Fibroblast of villous mesenchyme (primary cell): ENCODE results near the gene NDST1. TPM values are rescaled to one million over a fixed set of nuclear protein-coding genes. Genes with fewer than 3 reads are reported as not detected.
A peak's percentile ranks its signal among the peaks of the same experiment; 100 is the strongest.

ENCODE experiments used
- DNase-seq: peaks from one replicate; pipeline ENCODE4 v3.0.0-alpha.2; 2010; ENCODE audit warnings: low read depth
- H3K4me3 ChIP-seq: 2 replicates; pipeline ENCODE4 v1.5.1; 2011; ENCODE audit warnings: low read depth, mild to moderate bottlenecking, low read length
- total RNA-seq: library from RNA; depleted of rRNA; stranded (reverse); fragments of >200 nt; gene quantifications from 2 replicates; pipeline ENCODE4 v1.2.3, GENCODE V29; 2012
- TF ChIP-seq, protein P1 (sequence below): IDR thresholded peaks from 2 replicates; pipeline ENCODE4 v1.5.1; 2012; ENCODE audit warnings: low read depth, mild to moderate bottlenecking, low read length; ENCODE audit not compliant: insufficient read depth

Gene NDST1
- total RNA-seq, 1 donor = 87.2 TPM

DNA sequence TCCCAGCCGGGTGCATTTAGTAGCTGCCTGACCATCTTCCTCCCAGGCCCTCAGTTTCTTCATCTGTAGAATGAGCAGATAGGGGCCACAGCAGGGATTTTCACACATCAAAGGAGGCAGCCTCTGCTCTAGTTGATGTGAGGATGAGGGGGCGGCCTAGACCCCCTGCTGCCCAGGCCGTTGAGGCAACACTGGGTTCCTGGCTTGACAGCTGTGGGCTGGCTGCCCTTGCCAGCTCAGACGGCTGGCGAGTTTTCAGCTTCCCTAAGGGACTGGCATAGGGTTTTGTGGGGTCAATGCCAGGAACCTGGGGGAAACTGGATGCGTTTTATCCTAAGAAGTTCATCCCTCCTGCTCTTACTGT, 49.6 kb downstream of the NDST1 start:
- TF ChIP-seq, protein P1, sequence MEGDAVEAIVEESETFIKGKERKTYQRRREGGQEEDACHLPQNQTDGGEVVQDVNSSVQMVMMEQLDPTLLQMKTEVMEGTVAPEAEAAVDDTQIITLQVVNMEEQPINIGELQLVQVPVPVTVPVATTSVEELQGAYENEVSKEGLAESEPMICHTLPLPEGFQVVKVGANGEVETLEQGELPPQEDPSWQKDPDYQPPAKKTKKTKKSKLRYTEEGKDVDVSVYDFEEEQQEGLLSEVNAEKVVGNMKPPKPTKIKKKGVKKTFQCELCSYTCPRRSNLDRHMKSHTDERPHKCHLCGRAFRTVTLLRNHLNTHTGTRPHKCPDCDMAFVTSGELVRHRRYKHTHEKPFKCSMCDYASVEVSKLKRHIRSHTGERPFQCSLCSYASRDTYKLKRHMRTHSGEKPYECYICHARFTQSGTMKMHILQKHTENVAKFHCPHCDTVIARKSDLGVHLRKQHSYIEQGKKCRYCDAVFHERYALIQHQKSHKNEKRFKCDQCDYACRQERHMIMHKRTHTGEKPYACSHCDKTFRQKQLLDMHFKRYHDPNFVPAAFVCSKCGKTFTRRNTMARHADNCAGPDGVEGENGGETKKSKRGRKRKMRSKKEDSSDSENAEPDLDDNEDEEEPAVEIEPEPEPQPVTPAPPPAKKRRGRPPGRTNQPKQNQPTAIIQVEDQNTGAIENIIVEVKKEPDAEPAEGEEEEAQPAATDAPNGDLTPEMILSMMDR = no peak
- no peak for DNase-seq

GRCh38 chr5:150558088-150558621, 50.2 kb downstream of the NDST1 start:
- TF ChIP-seq, protein P1 = no peak
- no peak for DNase-seq
- no peak overlapping the region for H3K4me3 ChIP-seq

More for the DNA sequence above, 49.6 kb downstream of the NDST1 start:
- no peak overlapping the region for H3K4me3 ChIP-seq

DNA sequence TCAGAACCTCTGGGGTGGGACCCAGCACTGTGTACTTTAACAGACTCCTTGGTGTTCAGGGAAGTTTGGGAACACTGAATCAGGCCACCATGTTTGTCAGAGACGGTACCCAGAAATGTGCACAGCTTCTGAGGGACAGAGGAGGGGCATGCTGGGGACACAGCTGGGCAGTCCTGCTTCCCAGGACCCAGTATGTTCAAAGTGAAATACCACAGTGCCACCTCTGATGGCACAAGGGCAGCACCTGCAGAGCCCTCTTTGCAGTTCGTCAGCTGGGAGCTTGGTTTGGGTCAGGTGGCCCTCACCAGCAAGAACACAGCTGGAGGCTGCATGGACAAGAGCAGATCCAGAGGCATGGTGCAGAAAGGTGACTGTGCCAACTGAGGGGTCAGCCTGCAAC, 51.2 kb downstream of the NDST1 start:
- H3K4me3 ChIP-seq = no peak overlapping the region
- TF ChIP-seq, protein P1 = no peak
- DNase-seq = no peak

DNA sequence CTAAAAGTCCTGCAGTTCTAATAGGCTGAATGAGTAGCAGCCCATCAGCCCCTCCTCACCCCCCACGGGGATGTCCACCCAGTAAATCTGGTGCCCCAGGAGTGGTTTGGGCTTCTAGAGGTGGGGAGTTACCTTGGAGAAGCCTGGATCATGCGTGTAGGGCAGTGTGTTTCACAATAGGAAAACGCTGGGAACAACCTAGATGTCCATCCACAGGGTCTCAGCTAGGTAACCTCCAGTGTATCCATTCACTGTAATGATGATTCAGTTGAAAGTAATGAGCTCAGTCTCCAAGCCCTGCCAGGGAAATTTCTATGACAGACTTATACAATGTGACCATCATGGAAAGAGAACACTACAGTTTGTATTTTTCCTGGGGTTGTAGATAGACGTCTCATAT, 51.8 kb downstream of the NDST1 start:
- DNase-seq = no peak
- TF ChIP-seq, protein P1 = no peak
- H3K4me3 ChIP-seq = no peak overlapping the region

GRCh38 chr5:150560401-150561191, 52.7 kb downstream of the NDST1 start:
- DNase-seq = peak; percentile 85
- TF ChIP-seq, protein P1 = peak; percentile 85
- no peak overlapping the region for H3K4me3 ChIP-seq

- H3K4me3 ChIP-seq = no peak overlapping the region
- TF ChIP-seq, protein P1 = no peak
- DNase-seq = no peak
These were observed 53.2 kb downstream of the NDST1 start for GRCh38 chr5:150561192-150561512.
